SK-N-SH (cell line): Measurements from ENCODE around the gene TTC23.

ENCODE experiments used
- NFIC ChIP-seq: IDR thresholded peaks from 2 replicates; pipeline ENCODE4 v1.4.0; 2012; ENCODE audit warnings: borderline replicate concordance
- RAD21 ChIP-seq: IDR thresholded peaks from 2 replicates; pipeline ENCODE4 v1.6.1; 2012; ENCODE audit warnings: mild to moderate bottlenecking, low read length
- RFX5 ChIP-seq: IDR thresholded peaks from 2 replicates; pipeline ENCODE4 v1.6.1; 2012; ENCODE audit warnings: mild to moderate bottlenecking, improper control_type of control experiment, low read length
- SIN3A ChIP-seq: IDR thresholded peaks from 2 replicates; pipeline ENCODE4 v1.6.1; 2012; ENCODE audit warnings: low read depth, mild to moderate bottlenecking, low read length, moderate library complexity, borderline replicate concordance
- TCF12 ChIP-seq: IDR thresholded peaks from 2 replicates; pipeline ENCODE4 v1.4.0; 2012
- TF ChIP-seq, protein P1 (sequence below): fragments of 200-600 bp; sonication (generic); IDR thresholded peaks from 2 replicates; pipeline ENCODE4 v1.6.1; 2017; ENCODE audit warnings: antibody characterized with exemption, mild to moderate bottlenecking, moderate library complexity
- TF ChIP-seq, protein P2 (sequence below): fragments of 150-350 bp; IDR thresholded peaks from 2 replicates; pipeline ENCODE4 v1.6.1; 2017; ENCODE audit warnings: antibody characterized with exemption, low read length, low read depth, borderline replicate concordance

DNA sequence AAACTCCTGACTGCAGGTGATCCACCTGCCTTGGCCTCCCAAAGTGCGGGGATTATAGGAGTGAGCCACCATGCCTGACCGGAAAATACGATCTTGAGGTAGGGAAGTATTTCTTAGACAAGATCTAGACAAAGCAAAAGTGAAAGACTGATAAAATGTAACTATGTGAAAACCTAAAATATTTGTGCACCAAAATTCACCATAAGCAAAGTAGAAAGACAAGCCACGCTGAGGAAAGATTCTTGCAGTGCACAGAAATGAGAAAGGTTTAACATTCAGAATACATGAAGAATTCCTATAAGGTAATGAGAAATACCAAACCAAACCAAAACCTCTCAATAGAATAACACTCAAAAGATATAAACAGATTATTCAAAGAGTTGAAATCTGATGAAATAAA is 108.8 kb downstream of the TTC23 start:
- TF ChIP-seq, protein P1, sequence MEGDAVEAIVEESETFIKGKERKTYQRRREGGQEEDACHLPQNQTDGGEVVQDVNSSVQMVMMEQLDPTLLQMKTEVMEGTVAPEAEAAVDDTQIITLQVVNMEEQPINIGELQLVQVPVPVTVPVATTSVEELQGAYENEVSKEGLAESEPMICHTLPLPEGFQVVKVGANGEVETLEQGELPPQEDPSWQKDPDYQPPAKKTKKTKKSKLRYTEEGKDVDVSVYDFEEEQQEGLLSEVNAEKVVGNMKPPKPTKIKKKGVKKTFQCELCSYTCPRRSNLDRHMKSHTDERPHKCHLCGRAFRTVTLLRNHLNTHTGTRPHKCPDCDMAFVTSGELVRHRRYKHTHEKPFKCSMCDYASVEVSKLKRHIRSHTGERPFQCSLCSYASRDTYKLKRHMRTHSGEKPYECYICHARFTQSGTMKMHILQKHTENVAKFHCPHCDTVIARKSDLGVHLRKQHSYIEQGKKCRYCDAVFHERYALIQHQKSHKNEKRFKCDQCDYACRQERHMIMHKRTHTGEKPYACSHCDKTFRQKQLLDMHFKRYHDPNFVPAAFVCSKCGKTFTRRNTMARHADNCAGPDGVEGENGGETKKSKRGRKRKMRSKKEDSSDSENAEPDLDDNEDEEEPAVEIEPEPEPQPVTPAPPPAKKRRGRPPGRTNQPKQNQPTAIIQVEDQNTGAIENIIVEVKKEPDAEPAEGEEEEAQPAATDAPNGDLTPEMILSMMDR = no peak
- TF ChIP-seq SIN3A (no peak), RAD21 (no peak), TCF12 (no peak), RFX5 (no peak), NFIC (no peak)
- TF ChIP-seq, protein P2, sequence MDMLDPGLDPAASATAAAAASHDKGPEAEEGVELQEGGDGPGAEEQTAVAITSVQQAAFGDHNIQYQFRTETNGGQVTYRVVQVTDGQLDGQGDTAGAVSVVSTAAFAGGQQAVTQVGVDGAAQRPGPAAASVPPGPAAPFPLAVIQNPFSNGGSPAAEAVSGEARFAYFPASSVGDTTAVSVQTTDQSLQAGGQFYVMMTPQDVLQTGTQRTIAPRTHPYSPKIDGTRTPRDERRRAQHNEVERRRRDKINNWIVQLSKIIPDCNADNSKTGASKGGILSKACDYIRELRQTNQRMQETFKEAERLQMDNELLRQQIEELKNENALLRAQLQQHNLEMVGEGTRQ = no peak
